ENCODE data around the gene PIGH. TPM values are rescaled to one million over a fixed set of nuclear protein-coding genes. Genes with fewer than 3 reads are reported as not detected.

PIGH gene
- total RNA-seq, 3 donors from 2014 or later (not counting 1 experiment from before 2014, with no cell fraction given) = 50.9 to 56.0 (median 54.5) TPM

DNA sequence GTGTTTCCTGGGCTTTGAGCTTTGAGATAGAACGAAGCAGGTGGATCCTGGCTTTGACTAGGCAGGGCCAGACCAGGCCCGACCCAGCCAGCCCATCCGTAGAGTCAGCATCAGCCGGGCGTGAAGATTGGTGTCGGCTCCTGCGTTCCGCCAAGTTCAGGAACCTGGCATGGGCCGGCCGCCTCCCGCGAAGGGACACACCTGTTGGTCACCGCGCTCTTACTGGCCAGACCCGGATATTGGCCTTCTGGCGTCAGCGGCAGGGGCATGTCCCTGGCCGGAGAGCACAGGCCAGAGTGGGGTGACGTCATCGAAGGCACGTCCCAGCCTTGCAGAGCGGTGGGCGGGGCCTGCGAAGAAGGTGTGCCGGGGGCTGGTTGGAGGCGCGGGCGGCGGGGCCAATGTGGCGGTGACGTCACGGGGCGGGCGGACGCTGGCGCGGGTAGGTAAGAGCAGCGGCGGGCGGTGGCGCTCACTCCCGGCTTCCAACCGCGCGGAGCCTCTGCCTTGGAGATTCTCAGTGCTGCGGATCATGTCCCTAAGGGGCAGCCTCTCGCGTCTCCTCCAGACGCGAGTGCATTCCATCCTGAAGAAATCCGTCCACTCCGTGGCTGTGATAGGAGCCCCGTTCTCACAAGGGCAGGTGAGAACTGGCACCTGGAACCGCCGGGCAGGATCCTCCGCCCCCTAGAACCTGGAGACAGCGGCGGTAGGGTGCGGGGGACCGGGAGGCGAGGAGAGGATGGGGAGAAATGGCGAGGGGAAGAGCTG is 19.6 kb upstream of the PIGH start, which contains the start of gene ARG2:
Gene ARG2, plus strand, starts transcription at position 475 of the 771 bp plus-strand sequence. Its CDS starts 58 bp downstream, at position 533.
- Histone ChIP-seq H3K27me3 (ENCODE audit: control insufficient read depth, insufficient read depth, low read length) (no peaks in the 10 kb centered on the region), H3K4me3 (ENCODE audit: low read length) (peak within 1 kb of the TSS; percentile 83), H3K4me1 (ENCODE audit: control insufficient read depth, insufficient read depth, low read length) (peaks cover 14% of the 10 kb centered on the region), H3K27ac (ENCODE audit: low read length) (peak within 1 kb of the TSS; percentile 92), H3K36me3 (ENCODE audit: control insufficient read depth, insufficient read depth, low read length) (no peaks in the 10 kb centered on the region), H3K9me3 (ENCODE audit: control insufficient read depth, insufficient read depth, low read length) (no peaks in the 10 kb centered on the region)
- DNase-seq (peak; percentile 97 to 98), ATAC-seq (peak; percentile 90 to 98 (median 91))
- Mint-ChIP-seq H3K27ac (peak within 1 kb of the TSS; percentile 95 to 98), H3K36me3 (no peaks in the 10 kb centered on the region), H3K4me3 (peak within 1 kb of the TSS; percentile 90), H3K27me3 (ENCODE audit: low read depth in 2 of 2) (peaks cover 0 to 11% of the 10 kb centered on the region in 2 donors), H3K9me3 (no peaks in the 10 kb centered on the region), H3K4me1 (peaks cover 21 to 25% of the 10 kb centered on the region in 2 donors)
- WGBS (ENCODE audit: insufficient coverage) = under 1% methylated on average over 62 of the region's 62 CpGs
- intact Hi-C loops (cut with micrococcal nuclease) = loop anchor here (1.0 to 2.0 kb wide), 3 partner anchors 19 to 197 kb away; partner anchors contain the start of genes PIGH, RDH11 and ZFYVE26
- no peak for TF ChIP-seq CTCF (IDR thresholded peaks at IDR 0.05)

DNA sequence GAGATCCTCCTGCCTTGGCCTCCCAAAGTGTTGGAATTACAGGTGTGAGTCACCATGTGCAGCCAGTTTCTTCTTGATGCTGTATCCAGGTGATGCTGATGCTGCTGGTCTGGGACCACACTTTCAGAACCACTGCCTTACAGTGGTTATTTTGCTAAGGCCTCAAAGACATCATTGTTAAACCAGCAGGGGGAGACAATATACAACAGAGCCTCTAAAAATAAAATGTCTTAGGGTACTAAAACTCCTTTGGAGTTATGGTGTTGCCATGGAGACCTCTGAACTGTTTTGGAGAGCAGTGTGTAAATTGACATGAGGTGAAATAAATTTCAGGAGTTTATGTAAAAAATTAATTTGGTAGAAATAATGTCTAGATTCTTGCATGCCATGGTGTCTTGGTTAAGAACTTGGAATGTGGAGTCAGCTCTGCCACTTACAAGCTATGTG is 18.6 kb upstream of the PIGH start:
- H3K36me3 ChIP-seq (ENCODE audit: control insufficient read depth, insufficient read depth, low read length) = no peaks in the 10 kb centered on the region
- intact Hi-C loops (cut with micrococcal nuclease) = loop anchor here (1.0 to 2.0 kb wide), 5 partner anchors 18 to 198 kb away; partner anchors contain the start of genes PIGH, RDH11 and ZFYVE26
- Mint-ChIP-seq H3K27ac (peak overlapping the region; percentile 95 to 98), H3K4me3 (peak overlapping the region; percentile 90), H3K4me1 (peaks cover 21 to 25% of the 10 kb centered on the region in 2 donors), H3K27me3 (ENCODE audit: low read depth in 2 of 2) (peaks cover 0 to 10% of the 10 kb centered on the region in 2 donors), H3K9me3 (no peaks in the 10 kb centered on the region), H3K36me3 (no peaks in the 10 kb centered on the region)
- H3K27me3 ChIP-seq (ENCODE audit: control insufficient read depth, insufficient read depth, low read length) = no peaks in the 10 kb centered on the region
- peak overlapping the region; percentile 92 for H3K27ac ChIP-seq (ENCODE audit: low read length)
- ATAC-seq = peak; percentile 40 to 53 (median 43)
- peak; percentile 75 for TF ChIP-seq CTCF (IDR thresholded peaks at IDR 0.05)
- no peak overlapping the region for H3K4me3 ChIP-seq (ENCODE audit: low read length)
- peak; percentile 18 to 85 for DNase-seq
- H3K9me3 ChIP-seq (ENCODE audit: control insufficient read depth, insufficient read depth, low read length) = no peaks in the 10 kb centered on the region
- H3K4me1 ChIP-seq (ENCODE audit: control insufficient read depth, insufficient read depth, low read length) = peaks cover 14% of the 10 kb centered on the region

- no peaks in the 10 kb centered on the region for H3K9me3 ChIP-seq (ENCODE audit: control insufficient read depth, insufficient read depth, low read length)
- Mint-ChIP-seq H3K27me3 (ENCODE audit: low read depth in 2 of 2) (peaks cover 0 to 8% of the 10 kb centered on the region in 2 donors), H3K27ac (no peak overlapping the region), H3K4me3 (no peak overlapping the region), H3K4me1 (no peaks in the 10 kb centered on the region), H3K36me3 (no peaks in the 10 kb centered on the region), H3K9me3 (no peaks in the 10 kb centered on the region)
- H3K4me3 ChIP-seq (ENCODE audit: low read length) = no peak overlapping the region
- H3K36me3 ChIP-seq (ENCODE audit: control insufficient read depth, insufficient read depth, low read length) = no peaks in the 10 kb centered on the region
- no peak overlapping the region for H3K27ac ChIP-seq (ENCODE audit: low read length)
- intact Hi-C loops (cut with micrococcal nuclease) = no loop called here
- no peaks in the 10 kb centered on the region for H3K27me3 ChIP-seq (ENCODE audit: control insufficient read depth, insufficient read depth, low read length)
- no peak for ATAC-seq
- no CpG with 5 or more reads among the region's 1 CpG for WGBS (ENCODE audit: insufficient coverage)
- no peaks in the 10 kb centered on the region for H3K4me1 ChIP-seq (ENCODE audit: control insufficient read depth, insufficient read depth, low read length)
- no peak for TF ChIP-seq CTCF (IDR thresholded peaks at IDR 0.05)
- DNase-seq = no peak
These were observed 10.4 kb upstream of the PIGH start for GRCh38 chr14:67610491-67610890.

All from natural killer cell (primary cell).